H1 (cell line): ENCODE data around the gene SPACA7.
"Not testable (repeated sequence)": the region's sequence is repeated elsewhere in the genome, so short reads cannot be mapped to it uniquely, and the experiment has no call there.

Source experiments
- ASH2L ChIP-seq: fragments of 200-600, 300-600 bp; sonication (generic); IDR thresholded peaks from one replicate; pipeline ENCODE4 v1.7.1; 2017; ENCODE audit warnings: low read length
- BCL11A ChIP-seq, 2 experiments: IDR thresholded peaks; one replicate each; pipeline ENCODE4 v1.6.1; 2011; ENCODE audit warnings: low read depth in 2 of 2, low read length in 2 of 2, mild to moderate bottlenecking in 2 of 2
- CTBP2 ChIP-seq: IDR thresholded peaks from 2 replicates; pipeline ENCODE4 v1.7.0; 2011; ENCODE audit warnings: borderline replicate concordance, mild to moderate bottlenecking, moderate library complexity, mixed read lengths, low read length; ENCODE audit not compliant: insufficient read depth, insufficient read length
- EGR1 ChIP-seq: IDR thresholded peaks from 2 replicates; pipeline ENCODE4 v1.6.1; 2011; ENCODE audit warnings: low read depth, low read length, borderline replicate concordance
- HDAC2 ChIP-seq, 2 experiments: fragments of 300-600 bp in 1 of 2; sonication (generic) in 1 of 2; IDR thresholded peaks; 2 replicates each; pipeline ENCODE4 v1.6.1; 2011 to 2012; ENCODE audit warnings: low read depth in 2 of 2, low read length in 2 of 2, mild to moderate bottlenecking in 2 of 2, moderate library complexity in 2 of 2, borderline replicate concordance in 1 of 2, inconsistent platforms in 1 of 2
- JUN ChIP-seq: IDR thresholded peaks from 2 replicates; pipeline ENCODE4 v1.6.1; 2011; ENCODE audit warnings: low read depth, mild to moderate bottlenecking, improper control_type of control experiment, low read length
- POLR2A ChIP-seq, 2 experiments: IDR thresholded peaks; 1 replicate in 1 of 2; 2 replicates in 1 of 2; pipeline ENCODE4 v1.6.1; 2011; ENCODE audit warnings: low read depth in 2 of 2, low read length in 2 of 2, mild to moderate bottlenecking in 2 of 2; ENCODE audit errors: control extremely low read depth in 1 of 2
- POLR2AphosphoS5 ChIP-seq: IDR thresholded peaks from 2 replicates; pipeline ENCODE4 v1.6.1; 2011; ENCODE audit warnings: low read depth, low read length
- RFX5 ChIP-seq: IDR thresholded peaks from 2 replicates; pipeline ENCODE4 v1.6.1; 2011; ENCODE audit warnings: low read depth, low read length, improper control_type of control experiment, borderline replicate concordance
- TBP ChIP-seq: IDR thresholded peaks from 2 replicates; pipeline ENCODE4 v1.6.1; 2011; ENCODE audit warnings: low read depth, low read length, improper control_type of control experiment
- TF ChIP-seq, protein P1 (sequence below), 3 experiments: IDR thresholded peaks; 1 replicate in 2 of 3; 2 replicates in 1 of 3; pipeline versions ENCODE4 v1.5.1 to v1.6.1; 2011; ENCODE audit warnings: low read length in 3 of 3, mild to moderate bottlenecking in 3 of 3, inconsistent platforms in 2 of 3, low read depth in 1 of 3, moderate library complexity in 1 of 3; ENCODE audit not compliant: insufficient read depth in 1 of 3; ENCODE audit errors: control extremely low read depth in 1 of 3
- TF ChIP-seq, protein P2 (sequence below): IDR thresholded peaks from 2 replicates; pipeline ENCODE4 v1.6.1; 2011; ENCODE audit warnings: low read depth, mild to moderate bottlenecking, low read length; ENCODE audit not compliant: insufficient read depth

DNA sequence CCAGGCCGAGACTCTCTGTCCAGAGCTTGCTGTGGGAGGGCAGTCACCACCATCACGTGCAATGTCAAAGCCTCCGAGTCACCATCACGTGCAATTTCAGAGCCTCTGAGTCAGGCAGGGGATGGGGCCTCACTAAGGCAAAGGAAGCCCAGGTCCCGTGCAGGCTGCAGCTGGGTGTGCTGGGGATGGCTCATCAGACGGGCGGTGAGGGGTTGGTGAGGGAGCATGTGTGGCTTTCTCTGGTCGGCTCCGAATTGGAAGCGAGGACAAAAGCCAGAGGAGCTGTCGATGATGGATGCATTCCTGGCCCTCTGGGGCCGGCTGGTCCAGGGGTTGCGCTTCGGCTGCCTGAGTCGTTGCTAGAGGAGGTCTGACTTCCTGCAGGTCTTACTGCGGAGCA, 18.9 kb downstream of the SPACA7 start:
- TF ChIP-seq, protein P1, sequence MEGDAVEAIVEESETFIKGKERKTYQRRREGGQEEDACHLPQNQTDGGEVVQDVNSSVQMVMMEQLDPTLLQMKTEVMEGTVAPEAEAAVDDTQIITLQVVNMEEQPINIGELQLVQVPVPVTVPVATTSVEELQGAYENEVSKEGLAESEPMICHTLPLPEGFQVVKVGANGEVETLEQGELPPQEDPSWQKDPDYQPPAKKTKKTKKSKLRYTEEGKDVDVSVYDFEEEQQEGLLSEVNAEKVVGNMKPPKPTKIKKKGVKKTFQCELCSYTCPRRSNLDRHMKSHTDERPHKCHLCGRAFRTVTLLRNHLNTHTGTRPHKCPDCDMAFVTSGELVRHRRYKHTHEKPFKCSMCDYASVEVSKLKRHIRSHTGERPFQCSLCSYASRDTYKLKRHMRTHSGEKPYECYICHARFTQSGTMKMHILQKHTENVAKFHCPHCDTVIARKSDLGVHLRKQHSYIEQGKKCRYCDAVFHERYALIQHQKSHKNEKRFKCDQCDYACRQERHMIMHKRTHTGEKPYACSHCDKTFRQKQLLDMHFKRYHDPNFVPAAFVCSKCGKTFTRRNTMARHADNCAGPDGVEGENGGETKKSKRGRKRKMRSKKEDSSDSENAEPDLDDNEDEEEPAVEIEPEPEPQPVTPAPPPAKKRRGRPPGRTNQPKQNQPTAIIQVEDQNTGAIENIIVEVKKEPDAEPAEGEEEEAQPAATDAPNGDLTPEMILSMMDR (IDR thresholded peaks at IDR 0.05; ENCODE audit: control extremely low read depth in 1 of 3, insufficient read depth in 1 of 3, low read depth in 1 of 3, low read length in 3 of 3): not testable (repeated sequence)
- not testable (repeated sequence) for TF ChIP-seq JUN; POLR2A (IDR thresholded peaks at IDR 0.05; ENCODE audit: control extremely low read depth in 1 of 2, low read depth in 2 of 2, low read length in 2 of 2); CTBP2; POLR2AphosphoS5; EGR1; ASH2L; BCL11A (IDR thresholded peaks at IDR 0.05; ENCODE audit: low read depth in 2 of 2, low read length in 2 of 2); TBP; RFX5; HDAC2 (IDR thresholded peaks at IDR 0.05; ENCODE audit: borderline replicate concordance in 1 of 2, low read depth in 2 of 2, low read length in 2 of 2)
- TF ChIP-seq, protein P2, sequence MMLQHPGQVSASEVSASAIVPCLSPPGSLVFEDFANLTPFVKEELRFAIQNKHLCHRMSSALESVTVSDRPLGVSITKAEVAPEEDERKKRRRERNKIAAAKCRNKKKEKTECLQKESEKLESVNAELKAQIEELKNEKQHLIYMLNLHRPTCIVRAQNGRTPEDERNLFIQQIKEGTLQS: not testable (repeated sequence)
